ENCODE data around the gene CDKN1C.
"Not testable (repeated sequence)": the region's sequence is repeated elsewhere in the genome, so short reads cannot be mapped to it uniquely, and the experiment has no call there.

The CDKN1C gene

GRCh38 chr11:2922655-2923054 lies 37.1 kb upstream of the CDKN1C start:
- no peak for DNase-seq

- no peak for DNase-seq
Observed at GRCh38 chr11:2921742-2922493, 36.3 kb upstream of the CDKN1C start.

GRCh38 chr11:2921261-2921660 lies 35.7 kb upstream of the CDKN1C start:
- DNase-seq: no peak

DNA sequence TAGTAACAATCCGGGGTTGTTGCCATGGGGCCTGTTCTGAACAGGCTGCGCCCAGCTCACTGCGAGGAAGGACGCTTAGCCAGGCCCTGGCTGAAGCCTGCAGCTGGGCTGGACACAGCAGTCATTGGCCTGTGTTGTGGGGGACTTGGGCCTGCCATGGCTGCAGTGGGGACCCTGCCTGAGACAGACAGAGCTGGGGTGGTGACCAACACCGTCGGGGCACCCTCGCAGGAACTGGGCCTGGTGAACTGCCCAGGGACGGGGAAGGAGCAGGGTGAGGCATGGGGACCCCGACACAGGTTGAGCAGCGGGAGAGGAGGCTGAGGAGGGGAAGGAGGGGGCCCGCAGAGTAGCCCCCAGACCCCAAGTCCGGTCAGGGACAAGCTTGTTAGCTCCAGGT lies 34.8 kb upstream of the CDKN1C start:
- DNase-seq: no peak

GRCh38 chr11:2919837-2920236 lies 34.3 kb upstream of the CDKN1C start:
- DNase-seq: no peak

GRCh38 chr11:2919188-2919587 lies 33.6 kb upstream of the CDKN1C start:
- no peak for DNase-seq

GRCh38 chr11:2917842-2918490 lies 32.4 kb upstream of the CDKN1C start:
- no peak for DNase-seq

DNA sequence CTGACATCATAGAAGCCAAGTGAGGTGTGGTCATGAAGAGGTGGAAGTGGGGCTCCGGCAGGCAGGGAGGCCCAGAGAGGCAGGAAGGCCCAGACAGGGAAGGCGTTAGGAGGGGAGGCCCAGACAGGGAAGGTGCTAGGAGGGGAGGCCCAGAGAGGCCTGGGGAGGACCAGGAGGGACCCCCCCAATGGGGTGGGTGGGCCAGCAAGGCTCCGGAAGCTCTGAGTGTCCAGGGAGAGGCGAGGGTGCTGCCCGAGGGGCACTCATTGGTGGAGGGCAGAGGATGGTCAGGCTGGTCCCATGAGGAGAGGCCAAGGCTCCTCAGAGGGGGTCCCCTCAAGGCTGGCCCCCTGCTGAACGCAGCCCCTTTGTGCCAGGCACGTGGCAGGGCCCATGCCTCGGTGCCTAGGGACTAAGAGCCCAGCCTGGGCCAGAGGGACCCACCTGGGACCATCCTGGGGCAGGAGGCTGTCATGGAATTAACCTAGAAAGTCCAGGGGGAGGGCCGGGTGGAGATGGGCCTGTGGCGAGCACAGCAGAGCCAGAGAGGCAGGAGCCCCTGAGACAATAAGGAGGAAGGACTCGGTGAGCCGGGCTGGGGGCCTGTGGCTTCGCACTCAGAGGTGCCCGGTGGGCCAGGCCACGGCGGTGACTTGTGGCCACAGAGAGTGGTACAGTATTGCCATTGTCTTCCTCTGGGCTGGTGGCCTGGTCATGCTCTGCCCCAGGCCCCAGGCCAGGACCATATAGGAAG lies 31.5 kb upstream of the CDKN1C start:
- no peak for DNase-seq

DNA sequence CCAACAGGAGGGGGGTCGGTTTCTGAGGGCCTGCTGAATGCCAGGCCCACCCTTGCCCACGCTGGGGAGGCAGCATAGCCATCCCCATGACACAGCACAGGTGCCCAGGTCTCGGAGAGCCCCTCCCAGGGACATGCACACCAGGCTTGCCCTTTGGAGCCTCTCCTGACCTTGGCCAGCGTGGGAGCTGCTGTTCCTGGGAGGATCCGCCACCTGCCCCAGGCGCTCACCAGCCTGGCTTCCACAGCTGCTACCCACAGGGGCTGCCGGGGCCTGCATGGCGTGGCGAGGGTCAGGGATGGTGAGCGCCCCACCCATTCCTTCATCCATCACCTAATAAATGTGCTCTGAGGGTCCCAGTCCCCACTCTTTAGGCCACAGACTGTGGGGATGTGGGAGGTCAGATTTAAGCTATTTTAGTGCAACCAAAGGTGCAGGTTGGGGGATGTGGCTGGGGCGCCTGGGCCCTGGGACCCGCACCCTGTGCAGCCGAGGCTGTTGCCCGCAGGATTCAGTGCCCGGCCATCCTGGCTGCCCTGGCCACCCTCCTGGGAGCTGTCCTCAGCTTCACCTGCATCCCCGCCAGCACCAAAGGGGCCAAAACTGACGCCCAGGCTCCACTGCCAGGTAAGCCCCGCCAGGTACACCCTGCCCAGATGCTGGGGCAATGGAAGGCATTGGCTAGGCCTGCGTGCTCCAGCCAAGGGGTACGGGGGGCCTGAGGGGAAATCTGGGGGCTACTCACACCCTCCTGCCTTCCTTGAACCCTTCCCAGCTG lies 30.7 kb upstream of the CDKN1C start:
- DNase-seq: no peak

DNA sequence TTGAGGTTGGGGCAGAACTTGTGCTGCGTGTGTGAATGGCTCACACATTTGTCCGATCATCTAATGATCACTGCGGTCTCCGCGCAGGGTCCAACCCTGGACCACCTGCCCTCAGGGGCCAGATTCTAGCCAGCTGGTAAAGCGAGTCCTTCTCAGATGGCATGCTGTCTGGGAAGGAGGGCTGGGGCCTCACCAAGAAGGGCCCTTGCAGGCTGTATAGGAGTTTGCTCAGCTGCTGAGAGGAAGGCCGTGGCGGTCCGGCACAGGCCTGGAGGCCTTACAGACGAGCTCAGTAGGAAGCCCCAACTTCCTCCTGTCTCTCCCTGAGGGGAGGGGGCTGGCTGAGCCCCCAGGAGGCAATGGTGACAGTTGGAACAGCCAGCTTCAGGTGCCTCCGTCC lies 29.9 kb upstream of the CDKN1C start:
- DNase-seq: no peak

- DNase-seq: no peak
Observed at GRCh38 chr11:2914455-2915195, 29.1 kb upstream of the CDKN1C start.

GRCh38 chr11:2913776-2914175 lies 28.2 kb upstream of the CDKN1C start:
- no peak for DNase-seq

DNA sequence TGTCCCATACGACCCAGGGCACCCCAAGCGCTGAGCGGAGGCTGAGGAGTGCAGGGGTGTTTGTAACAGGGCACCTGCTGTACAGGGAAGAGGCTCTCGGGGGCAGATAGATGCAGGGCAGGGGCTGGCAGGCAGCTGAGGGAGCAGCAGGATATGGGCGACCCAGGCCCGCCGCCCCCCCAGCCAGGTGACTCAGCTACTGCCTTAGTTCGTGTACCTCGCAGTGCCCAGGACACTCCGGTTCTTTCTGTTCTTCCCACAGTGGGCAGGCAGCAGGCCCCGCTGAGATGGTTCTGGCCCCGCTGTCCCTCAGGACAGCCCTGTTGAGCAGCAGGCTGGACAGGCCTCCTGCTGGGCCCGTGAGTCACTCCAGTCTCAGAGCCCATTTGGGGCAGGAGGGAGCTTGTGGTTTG lies 27.4 kb upstream of the CDKN1C start:
- no peak for DNase-seq

- DNase-seq: no peak
Observed at GRCh38 chr11:2912498-2912897, 26.9 kb upstream of the CDKN1C start.

- DNase-seq: no peak
Observed at GRCh38 chr11:2911785-2912391, 26.3 kb upstream of the CDKN1C start.

DNA sequence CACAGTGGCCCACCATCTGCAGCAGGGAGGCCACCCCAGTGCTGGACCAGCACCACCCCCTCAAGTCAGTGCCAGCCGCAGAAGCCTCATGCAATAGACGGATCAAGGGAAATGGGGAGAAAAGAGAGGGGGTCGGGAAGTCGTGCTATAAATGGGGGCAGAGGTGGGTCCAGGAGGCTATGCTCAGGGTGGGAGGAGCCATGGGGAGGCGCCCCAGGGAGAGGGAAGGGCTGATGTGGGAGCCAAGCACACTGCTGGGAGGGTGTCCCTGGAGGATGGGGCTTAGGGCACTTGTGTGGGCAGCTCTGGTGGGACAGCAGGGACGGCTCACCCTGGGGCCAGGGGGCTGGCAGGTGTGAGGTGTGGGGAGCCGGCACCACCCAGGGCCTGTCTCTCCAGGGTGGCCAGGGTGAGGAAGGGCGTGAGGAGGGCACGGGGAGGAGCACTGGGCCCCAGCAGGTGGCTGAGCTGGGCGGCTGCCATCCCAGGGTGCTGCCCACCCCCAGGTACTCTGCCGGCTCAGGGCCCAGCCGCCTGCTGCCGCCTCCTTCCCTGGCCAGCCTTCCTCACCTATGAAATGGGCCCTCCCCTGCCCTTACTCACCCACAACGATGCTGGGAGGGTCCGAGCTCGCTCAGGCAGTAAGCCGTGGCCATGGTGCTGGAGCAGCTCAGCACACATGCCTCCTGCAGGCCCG lies 25.7 kb upstream of the CDKN1C start:
- DNase-seq: no peak

DNA sequence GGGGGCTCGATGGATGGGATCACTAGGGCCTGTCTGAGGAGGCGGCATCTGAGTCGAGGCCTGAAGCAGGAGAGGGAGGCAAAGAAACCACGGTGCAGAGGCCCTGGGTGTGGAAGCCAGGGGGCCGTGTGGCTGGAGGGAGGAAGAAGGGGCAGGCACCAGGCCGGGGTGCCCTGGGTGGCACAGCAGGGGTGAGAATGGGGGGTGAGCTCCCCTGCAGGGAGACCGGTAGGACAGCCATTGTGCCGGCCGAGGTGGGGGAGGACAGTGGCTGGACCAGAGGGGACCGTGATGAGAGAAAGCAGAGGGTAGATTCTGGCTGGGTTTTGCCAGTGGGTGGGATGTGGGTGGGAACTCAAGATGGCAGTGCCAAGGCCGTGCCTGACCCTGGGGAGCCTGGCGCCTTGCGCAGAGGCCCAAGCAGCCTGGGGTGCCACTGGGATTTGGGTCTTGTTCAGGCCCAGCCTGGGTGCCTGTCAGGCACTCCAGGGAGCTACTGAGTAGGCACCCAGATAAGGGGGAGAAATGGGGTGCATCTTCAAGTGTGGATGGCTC lies 24.9 kb upstream of the CDKN1C start:
- no peak for DNase-seq

DNA sequence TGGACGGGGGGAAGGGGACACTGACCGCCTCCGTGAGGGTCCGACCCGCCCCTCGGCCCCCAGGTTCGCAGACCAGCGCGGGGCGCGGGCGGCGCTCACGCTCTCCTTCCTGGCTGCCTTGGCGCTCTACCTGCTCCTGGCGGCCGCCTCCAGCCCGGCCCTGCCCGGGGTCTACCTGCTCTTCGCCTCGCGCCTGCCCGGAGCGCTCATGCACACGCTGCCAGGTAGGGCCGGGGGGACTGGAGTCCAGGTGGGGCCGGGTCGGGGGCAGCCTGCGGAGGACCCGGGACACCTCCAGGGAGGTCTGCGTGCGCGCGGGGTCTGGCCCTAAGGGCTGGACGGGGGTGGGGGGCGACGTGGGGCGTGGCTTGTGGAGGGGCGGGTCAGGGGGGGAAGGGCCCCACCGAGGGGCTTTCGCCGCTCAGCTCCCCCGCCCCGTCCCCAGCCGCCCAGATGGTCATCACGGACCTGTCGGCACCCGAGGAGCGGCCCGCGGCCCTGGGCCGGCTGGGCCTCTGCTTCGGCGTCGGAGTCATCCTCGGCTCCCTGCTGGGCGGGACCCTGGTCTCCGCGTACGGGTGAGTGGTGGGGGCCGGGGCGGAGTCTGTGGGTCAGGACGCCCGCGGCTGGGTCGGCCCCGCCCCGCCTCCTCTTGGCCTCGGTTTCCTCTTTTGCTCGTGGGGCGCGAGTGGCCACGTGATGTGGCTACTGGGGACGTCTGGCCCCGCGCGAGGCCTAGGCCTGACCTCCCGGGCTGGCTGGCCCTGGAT lies 23.7 kb upstream of the CDKN1C start:
- DNase-seq: no peak

DNA sequence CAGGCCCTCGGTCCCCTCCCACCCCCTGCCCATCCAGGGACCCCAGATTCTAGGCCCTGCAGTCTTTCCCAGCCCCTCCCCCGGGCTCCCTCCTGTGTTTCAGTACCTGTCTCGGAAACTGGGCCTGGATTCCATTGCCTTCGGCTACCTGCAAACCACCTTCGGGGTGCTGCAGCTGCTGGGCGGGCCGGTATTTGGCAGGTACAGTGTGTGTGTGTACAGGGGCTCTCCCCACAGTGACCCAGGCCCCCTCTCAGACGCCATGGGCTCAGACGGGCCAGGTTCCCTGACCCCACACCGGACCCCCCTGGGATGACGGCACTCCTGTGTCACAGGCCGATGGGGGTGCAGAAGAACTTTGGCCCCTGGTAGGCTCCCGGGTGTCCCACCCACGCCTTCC lies 22.6 kb upstream of the CDKN1C start:
- DNase-seq: no peak

- not testable (repeated sequence) for DNase-seq
Observed at GRCh38 chr11:2905299-2905698, 19.7 kb upstream of the CDKN1C start.
